ENCODE measurements around the gene C18orf54. TPM values are rescaled to one million over a fixed set of nuclear protein-coding genes. Genes with fewer than 3 reads are reported as not detected.
"Not testable (repeated sequence)": the region's sequence is repeated elsewhere in the genome, so short reads cannot be mapped to it uniquely, and the experiment has no call there.

Gene C18orf54
- polyA plus RNA-seq, 4 donors, result 0.27 to 3.1 (median 0.79) TPM; not detected in 1

DNA sequence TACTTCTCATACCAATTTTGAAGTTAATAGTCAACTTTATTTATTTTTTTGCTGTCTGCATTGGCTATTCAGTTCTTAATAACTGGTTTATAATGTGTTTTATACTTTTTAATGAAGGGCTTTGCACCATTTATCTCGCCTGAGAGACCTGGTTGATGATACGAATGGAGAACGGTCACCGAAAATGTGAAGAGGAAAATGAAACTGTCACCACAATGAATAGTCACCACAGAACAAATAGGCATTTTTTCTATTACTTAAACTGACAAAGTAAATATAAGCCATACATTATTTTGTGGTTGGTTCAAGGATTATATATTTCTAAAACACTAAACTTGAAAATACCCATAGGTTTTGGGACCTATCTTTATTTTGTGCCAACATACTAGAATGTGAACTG, 20.4 kb downstream of the C18orf54 start:
- 83 to 92% (median 83%) methylated on average over 4 of the region's 4 CpGs for WGBS, 3 donors
- FAIRE-seq, result peak; percentile 41

DNA sequence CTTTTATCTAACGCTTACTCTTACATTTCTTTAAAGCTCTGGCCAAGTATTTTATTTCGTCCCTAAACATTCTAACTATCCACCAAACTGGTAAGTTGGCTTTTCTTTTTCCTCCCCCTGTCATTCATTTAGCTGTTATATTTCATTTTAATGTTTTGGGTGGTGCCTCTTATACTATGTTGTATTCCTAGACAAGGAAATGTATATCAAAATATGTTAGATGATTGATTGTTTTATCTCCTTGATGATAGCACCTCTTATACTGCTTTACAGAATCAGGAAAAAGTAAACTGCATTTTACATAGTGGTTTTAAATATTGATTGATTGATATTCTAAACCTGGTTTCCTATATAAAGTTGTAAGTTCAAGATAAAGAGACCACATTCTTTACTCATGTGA, 23.9 kb downstream of the C18orf54 start:
- Histone ChIP-seq H3K27ac (ENCODE audit: low read depth in 1 of 3, low read length in 2 of 3) (no peak overlapping the region), H3K9me3 (ENCODE audit: control insufficient read depth in 2 of 2, insufficient read depth in 1 of 2, low read depth in 1 of 2, low read length in 1 of 2) (no peaks in the 10 kb centered on the region), H3K36me3 (ENCODE audit: control insufficient read depth in 3 of 3, insufficient read depth in 2 of 3, low read depth in 1 of 3, low read length in 3 of 3) (no peaks in the 10 kb centered on the region), H3K4me1 (ENCODE audit: control insufficient read depth in 3 of 3, insufficient read depth in 2 of 3, low read depth in 1 of 3, low read length in 2 of 3) (no peaks in the 10 kb centered on the region), H3K4me3 (ENCODE audit: low read depth in 1 of 3, low read length in 3 of 3) (no peak overlapping the region), H3K27me3 (ENCODE audit: control insufficient read depth in 3 of 3, insufficient read depth in 3 of 3, low read length in 3 of 3) (no peaks in the 10 kb centered on the region)
- FAIRE-seq (no peak), DNase-seq (no peak)
- WGBS, 3 donors, result 94 to 98% (median 95%) methylated on average over 2 of the region's 2 CpGs

More for the DNA sequence above, 20.4 kb downstream of the C18orf54 start:
- Histone ChIP-seq H3K27me3 (ENCODE audit: control insufficient read depth in 3 of 3, insufficient read depth in 3 of 3, low read length in 3 of 3) (no peaks in the 10 kb centered on the region), H3K9me3 (ENCODE audit: control insufficient read depth in 2 of 2, insufficient read depth in 1 of 2, low read depth in 1 of 2, low read length in 1 of 2) (no peaks in the 10 kb centered on the region), H3K27ac (ENCODE audit: low read depth in 1 of 3, low read length in 2 of 3) (no peak overlapping the region), H3K4me1 (ENCODE audit: control insufficient read depth in 3 of 3, insufficient read depth in 2 of 3, low read depth in 1 of 3, low read length in 2 of 3) (no peaks in the 10 kb centered on the region), H3K36me3 (ENCODE audit: control insufficient read depth in 3 of 3, insufficient read depth in 2 of 3, low read depth in 1 of 3, low read length in 3 of 3) (no peaks in the 10 kb centered on the region), H3K4me3 (ENCODE audit: low read depth in 1 of 3, low read length in 3 of 3) (no peak overlapping the region)
- DNase-seq, result no peak

DNA sequence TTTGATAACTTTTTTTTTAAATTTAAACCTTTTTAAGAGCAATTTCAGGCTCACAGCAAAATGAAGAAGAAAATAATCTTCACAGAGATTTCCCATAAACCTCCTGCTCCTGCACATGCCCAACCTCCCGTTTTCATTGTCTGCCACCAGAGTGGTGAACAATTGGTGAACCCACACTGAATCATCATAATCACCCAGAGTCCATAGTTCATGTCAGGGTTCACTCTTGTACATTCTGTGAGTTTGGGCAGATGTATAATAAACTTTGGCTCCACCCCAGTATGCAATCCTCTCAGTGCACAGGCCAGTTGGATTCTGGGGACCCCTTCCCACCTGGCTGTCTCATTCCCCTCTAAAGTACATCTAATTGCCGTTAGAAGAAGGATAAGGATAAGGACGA, 24.4 kb downstream of the C18orf54 start:
- Histone ChIP-seq H3K4me3 (ENCODE audit: low read depth in 1 of 3, low read length in 3 of 3) (no peak overlapping the region), H3K27me3 (ENCODE audit: control insufficient read depth in 3 of 3, insufficient read depth in 3 of 3, low read length in 3 of 3) (no peaks in the 10 kb centered on the region), H3K36me3 (ENCODE audit: control insufficient read depth in 3 of 3, insufficient read depth in 2 of 3, low read depth in 1 of 3, low read length in 3 of 3) (no peaks in the 10 kb centered on the region), H3K27ac (ENCODE audit: low read depth in 1 of 3, low read length in 2 of 3) (no peak overlapping the region), H3K4me1 (ENCODE audit: control insufficient read depth in 3 of 3, insufficient read depth in 2 of 3, low read depth in 1 of 3, low read length in 2 of 3) (no peaks in the 10 kb centered on the region), H3K9me3 (ENCODE audit: control insufficient read depth in 2 of 2, insufficient read depth in 1 of 2, low read depth in 1 of 2, low read length in 1 of 2) (no peaks in the 10 kb centered on the region)
- FAIRE-seq, result no peak
- 57 to 83% (median 66%) methylated on average over 3 of the region's 3 CpGs for WGBS, 3 donors
- peak in 1 of 2 donors; percentile 61 for DNase-seq

DNA sequence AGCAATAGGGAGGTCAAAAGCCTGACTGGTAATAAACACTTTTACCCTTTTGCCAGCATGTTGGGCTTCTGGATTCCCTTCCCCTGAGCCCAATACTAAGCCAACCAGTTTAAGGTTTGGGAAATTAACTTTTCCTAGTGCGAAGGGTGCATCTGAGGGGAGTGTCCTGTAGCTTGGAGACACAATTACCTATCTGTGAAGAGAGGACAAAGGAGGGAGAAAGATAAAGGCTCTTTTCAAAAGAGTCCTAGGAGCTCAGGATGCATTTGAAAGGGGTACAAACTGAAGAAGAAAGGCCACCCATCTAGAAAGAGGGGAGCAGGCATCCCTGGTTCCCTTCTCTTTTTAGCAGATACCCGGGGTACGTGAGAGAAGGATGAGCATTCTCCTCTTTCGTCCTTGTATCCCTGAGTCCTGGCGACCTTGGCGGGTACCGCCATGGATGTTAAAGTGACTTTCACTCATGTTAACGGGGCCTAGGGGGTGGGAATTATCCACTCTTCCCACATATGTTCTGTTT, 25.1 kb downstream of the C18orf54 start:
- H3K4me1 ChIP-seq (ENCODE audit: control insufficient read depth in 3 of 3, insufficient read depth in 2 of 3, low read depth in 1 of 3, low read length in 2 of 3), result no peaks in the 10 kb centered on the region
- H3K27me3 ChIP-seq (ENCODE audit: control insufficient read depth in 3 of 3, insufficient read depth in 3 of 3, low read length in 3 of 3), result no peaks in the 10 kb centered on the region
- H3K9me3 ChIP-seq (ENCODE audit: control insufficient read depth in 2 of 2, insufficient read depth in 1 of 2, low read depth in 1 of 2, low read length in 1 of 2), result peaks cover 0 to 2% of the 10 kb centered on the region in 2 donors
- DNase-seq (no peak), FAIRE-seq (no peak)
- no peak overlapping the region for H3K27ac ChIP-seq (ENCODE audit: low read depth in 1 of 3, low read length in 2 of 3)
- no peaks in the 10 kb centered on the region for H3K36me3 ChIP-seq (ENCODE audit: control insufficient read depth in 3 of 3, insufficient read depth in 2 of 3, low read depth in 1 of 3, low read length in 3 of 3)
- 89 to 94% (median 92%) methylated on average over 8 of the region's 8 CpGs for WGBS, 3 donors
- H3K4me3 ChIP-seq (ENCODE audit: low read depth in 1 of 3, low read length in 3 of 3), result no peak overlapping the region

DNA sequence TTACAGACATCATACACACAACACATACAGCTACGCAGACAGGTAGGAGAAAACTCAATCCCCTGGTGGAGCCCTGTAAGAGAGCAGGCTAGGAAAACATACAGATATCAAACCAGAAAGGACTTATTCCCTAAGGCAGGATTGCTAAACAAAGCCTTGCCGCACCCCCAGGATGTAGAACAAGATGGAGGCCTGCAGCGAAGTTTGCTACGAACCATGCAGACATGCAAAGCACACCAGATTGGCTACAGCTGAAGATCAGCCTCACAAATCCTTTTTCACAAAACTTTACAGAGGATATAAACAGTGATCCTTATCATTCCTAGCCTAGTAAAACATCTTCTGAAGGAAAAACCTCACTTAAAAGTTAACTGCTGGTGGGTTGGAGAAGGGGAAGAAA, 28.3 kb downstream of the C18orf54 start:
- no peak for FAIRE-seq
- H3K36me3 ChIP-seq (ENCODE audit: control insufficient read depth in 3 of 3, insufficient read depth in 2 of 3, low read depth in 1 of 3, low read length in 3 of 3), result no peaks in the 10 kb centered on the region
- H3K4me1 ChIP-seq (ENCODE audit: control insufficient read depth in 3 of 3, insufficient read depth in 2 of 3, low read depth in 1 of 3, low read length in 2 of 3), result no peaks in the 10 kb centered on the region
- 69 to 86% (median 79%) methylated on average over 4 of the region's 4 CpGs for WGBS, 3 donors
- H3K9me3 ChIP-seq (ENCODE audit: control insufficient read depth in 2 of 2, insufficient read depth in 1 of 2, low read depth in 1 of 2, low read length in 1 of 2), result peaks cover 0 to 3% of the 10 kb centered on the region in 2 donors
- H3K27me3 ChIP-seq (ENCODE audit: control insufficient read depth in 3 of 3, insufficient read depth in 3 of 3, low read length in 3 of 3), result no peaks in the 10 kb centered on the region
- no peak overlapping the region for H3K27ac ChIP-seq (ENCODE audit: low read depth in 1 of 3, low read length in 2 of 3)
- DNase-seq, result no peak
- no peak overlapping the region for H3K4me3 ChIP-seq (ENCODE audit: low read depth in 1 of 3, low read length in 3 of 3)

DNA sequence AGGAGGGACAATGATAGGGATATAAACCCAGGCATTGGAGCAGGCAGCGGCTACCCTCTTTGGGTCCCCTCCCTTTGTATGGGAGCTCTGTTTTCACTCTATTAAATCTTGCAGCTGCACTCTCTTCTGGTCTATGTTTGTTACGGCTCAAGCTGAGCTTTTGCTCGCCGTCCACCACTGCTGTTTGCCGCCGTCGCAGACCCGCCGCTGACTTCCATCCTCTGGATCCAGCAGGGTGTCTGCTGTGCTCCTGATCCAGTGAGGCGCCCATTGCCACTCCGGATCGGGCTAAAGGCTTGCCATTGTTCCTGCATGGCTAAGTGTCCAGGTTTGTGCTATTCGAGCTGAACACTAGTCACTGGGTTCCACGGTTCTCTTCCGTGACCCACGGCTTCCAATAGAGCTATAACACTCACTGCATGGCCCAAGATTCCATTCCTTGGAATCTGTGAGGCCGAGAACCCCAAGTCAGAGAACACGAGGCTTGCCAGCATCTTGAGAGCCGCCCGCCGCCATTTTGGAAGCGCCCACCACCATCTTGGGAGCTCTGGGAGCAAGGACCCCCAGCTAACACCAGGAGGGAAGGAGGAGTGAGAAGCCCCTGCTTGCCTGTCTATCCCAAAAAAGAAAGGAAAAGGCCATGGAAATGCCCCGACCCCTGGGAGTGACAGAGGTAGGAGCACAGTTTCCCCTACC, 29.2 kb downstream of the C18orf54 start:
- not testable (repeated sequence) for DNase-seq; H3K4me3 ChIP-seq (ENCODE audit: low read depth in 1 of 3, low read length in 3 of 3); H3K27ac ChIP-seq (ENCODE audit: low read depth in 1 of 3, low read length in 2 of 3); H3K36me3 ChIP-seq (ENCODE audit: control insufficient read depth in 3 of 3, insufficient read depth in 2 of 3, low read depth in 1 of 3, low read length in 3 of 3); H3K27me3 ChIP-seq (ENCODE audit: control insufficient read depth in 3 of 3, insufficient read depth in 3 of 3, low read length in 3 of 3); FAIRE-seq; H3K9me3 ChIP-seq (ENCODE audit: control insufficient read depth in 2 of 2, insufficient read depth in 1 of 2, low read depth in 1 of 2, low read length in 1 of 2); H3K4me1 ChIP-seq (ENCODE audit: control insufficient read depth in 3 of 3, insufficient read depth in 2 of 3, low read depth in 1 of 3, low read length in 2 of 3)
- 95 to 97% (median 96%) methylated on average over 20 to 23 of the region's 23 CpGs for WGBS, 3 donors

DNA sequence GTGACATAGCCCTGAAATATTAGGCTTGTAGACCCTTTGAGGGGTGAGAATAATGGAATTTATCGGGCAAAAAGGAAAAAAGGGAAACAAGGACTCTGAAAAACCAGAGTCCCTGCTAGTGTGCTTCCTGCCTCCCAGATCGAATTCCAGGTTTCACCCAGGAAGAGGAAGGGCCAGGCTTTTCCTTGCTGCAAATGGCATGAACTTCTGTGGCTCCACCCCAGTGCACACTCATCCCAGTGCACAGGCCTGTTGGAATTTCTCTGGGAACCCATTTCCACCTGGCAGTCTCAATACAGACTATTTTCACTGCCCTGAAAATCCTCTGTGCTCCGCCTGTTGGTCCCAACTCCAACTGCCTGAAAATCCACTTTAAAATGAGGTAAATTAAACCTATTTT, 29.9 kb downstream of the C18orf54 start:
- no peak for FAIRE-seq
- no peak for DNase-seq
- no peaks in the 10 kb centered on the region for H3K4me1 ChIP-seq (ENCODE audit: control insufficient read depth in 3 of 3, insufficient read depth in 2 of 3, low read depth in 1 of 3, low read length in 2 of 3)
- no peaks in the 10 kb centered on the region for H3K36me3 ChIP-seq (ENCODE audit: control insufficient read depth in 3 of 3, insufficient read depth in 2 of 3, low read depth in 1 of 3, low read length in 3 of 3)
- WGBS, 3 donors, result 87 to 95% (median 94%) methylated on average over 3 of the region's 3 CpGs
- no peaks in the 10 kb centered on the region for H3K27me3 ChIP-seq (ENCODE audit: control insufficient read depth in 3 of 3, insufficient read depth in 3 of 3, low read length in 3 of 3)
- peaks cover 0 to 3% of the 10 kb centered on the region in 2 donors for H3K9me3 ChIP-seq (ENCODE audit: control insufficient read depth in 2 of 2, insufficient read depth in 1 of 2, low read depth in 1 of 2, low read length in 1 of 2)
- H3K4me3 ChIP-seq (ENCODE audit: low read depth in 1 of 3, low read length in 3 of 3), result no peak overlapping the region
- no peak overlapping the region for H3K27ac ChIP-seq (ENCODE audit: low read depth in 1 of 3, low read length in 2 of 3)

DNA sequence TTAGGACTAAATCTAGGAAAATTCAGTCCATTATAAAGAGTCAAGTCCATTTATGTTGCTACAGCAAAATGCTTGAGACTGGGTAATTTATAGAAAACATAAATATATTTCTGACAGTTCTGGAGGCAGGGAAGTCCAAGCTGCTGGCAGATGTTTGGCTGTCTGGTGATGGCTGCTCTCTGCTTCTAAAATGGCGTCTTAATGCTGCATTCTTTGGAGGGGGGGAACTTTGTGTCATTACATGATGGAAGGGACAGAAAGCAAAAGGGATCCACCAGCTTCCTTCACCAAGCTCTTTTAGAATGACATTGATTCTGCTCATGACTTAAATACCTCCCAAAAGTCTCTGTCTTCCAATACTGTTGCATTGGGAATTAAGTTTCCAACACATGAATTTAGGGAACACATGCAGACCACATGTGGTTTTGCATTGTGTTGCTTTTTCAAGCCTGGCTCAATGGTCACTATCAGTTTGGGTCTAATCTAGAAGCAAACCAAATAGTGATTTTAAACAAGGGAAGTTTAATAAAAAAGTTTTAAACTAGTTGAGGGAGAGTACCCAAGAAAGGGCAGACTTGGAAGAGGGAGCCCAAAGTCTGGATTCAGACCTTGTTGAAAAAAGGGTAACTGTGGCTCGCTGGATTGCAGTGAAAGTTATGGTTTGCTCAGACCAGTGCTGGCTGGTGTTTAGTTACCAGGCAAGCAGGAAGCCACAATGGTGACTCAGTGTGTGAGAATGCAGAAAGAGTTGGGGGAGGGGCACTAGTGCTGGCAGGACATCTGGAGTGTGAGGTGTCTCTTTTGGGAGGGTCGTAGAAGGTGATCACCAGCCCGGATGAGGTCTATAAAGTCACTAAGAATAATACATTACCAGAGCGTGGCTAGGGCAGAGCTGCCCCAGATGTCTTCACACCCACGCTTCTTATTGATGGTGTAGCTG, 30.8 kb downstream of the C18orf54 start:
- Histone ChIP-seq H3K9me3 (ENCODE audit: control insufficient read depth in 2 of 2, insufficient read depth in 1 of 2, low read depth in 1 of 2, low read length in 1 of 2) (peaks cover 0 to 3% of the 10 kb centered on the region in 2 donors), H3K27me3 (ENCODE audit: control insufficient read depth in 3 of 3, insufficient read depth in 3 of 3, low read length in 3 of 3) (no peaks in the 10 kb centered on the region), H3K4me1 (ENCODE audit: control insufficient read depth in 3 of 3, insufficient read depth in 2 of 3, low read depth in 1 of 3, low read length in 2 of 3) (no peaks in the 10 kb centered on the region), H3K36me3 (ENCODE audit: control insufficient read depth in 3 of 3, insufficient read depth in 2 of 3, low read depth in 1 of 3, low read length in 3 of 3) (no peaks in the 10 kb centered on the region), H3K4me3 (ENCODE audit: low read depth in 1 of 3, low read length in 3 of 3) (no peak overlapping the region), H3K27ac (ENCODE audit: low read depth in 1 of 3, low read length in 2 of 3) (no peak overlapping the region)
- 49 to 55% (median 53%) methylated on average over 6 of the region's 6 CpGs for WGBS, 3 donors
- DNase-seq (peak in 1 of 2 donors; percentile 4), FAIRE-seq (no peak)
